ENCODE measurements around the gene ATP7B.
"Not testable (repeated sequence)": the region's sequence is repeated elsewhere in the genome, so short reads cannot be mapped to it uniquely, and the experiment has no call there.

The ATP7B gene

DNA sequence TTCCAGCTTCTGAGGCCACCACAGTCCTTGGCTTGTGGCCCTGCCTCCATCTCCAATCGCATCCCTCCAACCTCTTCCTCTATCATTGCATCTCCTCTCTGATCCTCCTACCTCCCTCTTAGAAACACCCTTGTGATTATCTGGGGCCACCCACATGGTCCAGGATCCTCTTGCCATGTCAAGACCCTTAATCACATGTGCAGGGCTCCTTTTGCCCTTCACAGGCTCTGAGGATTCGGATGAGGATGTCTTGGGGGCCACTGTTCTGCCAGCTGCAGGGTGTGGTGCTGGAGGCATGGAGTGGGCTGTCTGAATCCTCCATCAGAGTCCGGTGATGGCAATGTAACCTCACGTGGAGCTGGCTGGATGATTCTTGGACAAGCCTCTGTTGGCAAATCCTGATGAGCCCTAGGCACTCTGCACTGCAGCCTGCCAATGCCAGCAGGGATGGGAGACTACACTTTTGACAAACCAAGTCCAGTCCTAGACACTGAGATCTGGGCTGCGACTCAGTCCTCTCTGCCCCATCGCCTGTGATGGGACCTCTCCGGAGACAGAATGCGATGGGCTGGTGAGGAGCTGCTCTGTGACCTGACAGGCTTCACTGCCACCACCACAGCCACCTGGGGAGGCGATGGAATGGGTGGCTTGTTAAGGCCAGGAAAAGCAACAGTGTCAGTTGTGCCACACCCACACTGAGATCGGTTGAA is 88.3 kb downstream of the ATP7B start:
- DNase-seq (ENCODE audit: low read depth) = no peak

DNA sequence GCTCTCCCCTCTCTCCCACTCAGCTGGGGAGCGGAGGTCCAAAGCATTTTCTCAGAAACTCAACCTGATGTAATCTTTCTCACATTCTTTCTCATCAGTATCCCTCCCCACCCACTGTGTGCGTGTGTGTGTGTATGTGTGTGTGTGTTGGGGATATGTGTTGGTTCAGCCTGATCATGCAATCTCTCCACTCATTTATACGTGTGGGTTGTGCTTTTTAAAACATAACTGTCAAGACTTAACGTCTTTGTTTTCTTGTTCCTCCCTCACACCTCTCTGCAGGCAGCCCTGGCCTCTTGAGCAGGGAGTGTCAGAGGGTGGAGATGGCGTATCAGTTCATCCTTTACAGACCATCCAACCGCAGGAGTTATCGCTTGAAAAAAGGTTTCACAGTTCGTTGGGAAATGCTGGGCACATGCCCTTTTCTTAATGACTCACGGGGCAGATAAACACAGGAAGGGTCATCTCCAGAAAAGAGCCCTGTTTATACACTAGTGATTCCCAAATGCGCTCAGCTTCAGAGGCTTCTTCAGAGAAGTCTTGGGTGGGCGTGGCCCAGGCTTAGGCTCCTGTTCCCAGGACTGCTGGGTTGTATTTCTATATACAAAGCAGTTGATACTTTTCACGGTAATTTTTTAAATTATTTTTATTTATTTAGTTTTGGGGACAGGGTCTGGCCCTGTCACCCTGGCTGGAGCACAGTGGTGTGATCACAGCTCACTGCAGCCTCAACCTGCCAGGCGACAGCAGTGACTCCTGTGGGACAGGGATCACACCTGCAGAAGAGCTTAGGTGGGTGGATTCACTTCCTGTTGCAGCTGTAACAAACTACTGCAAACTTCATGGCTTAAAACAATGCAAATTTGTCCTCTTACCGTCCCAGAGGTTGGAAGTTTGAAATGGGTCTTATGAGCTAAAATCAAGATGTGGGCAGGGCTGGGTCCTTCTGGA is 89.2 kb downstream of the ATP7B start:
- no peak for DNase-seq (ENCODE audit: low read depth)

DNA sequence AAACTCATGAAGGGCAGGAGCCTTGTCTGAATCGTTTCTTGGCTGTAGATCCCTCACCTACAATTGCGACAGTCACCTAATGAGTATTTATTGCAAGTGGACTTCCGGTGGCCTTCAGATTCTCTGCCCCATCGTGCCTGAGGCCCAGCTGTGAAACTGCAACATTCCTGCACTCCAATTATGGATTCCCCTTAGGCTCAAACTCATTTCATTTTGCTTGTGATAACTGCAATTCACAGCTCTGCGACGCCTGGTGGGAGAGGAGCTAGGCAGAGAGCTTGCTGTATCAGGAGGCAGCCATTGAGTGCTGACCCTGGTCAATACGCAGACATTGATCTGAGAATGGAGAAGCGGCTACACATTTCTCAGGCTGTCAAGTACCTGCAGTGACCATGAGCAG is 90.5 kb downstream of the ATP7B start:
- DNase-seq (ENCODE audit: low read depth) = no peak

DNA sequence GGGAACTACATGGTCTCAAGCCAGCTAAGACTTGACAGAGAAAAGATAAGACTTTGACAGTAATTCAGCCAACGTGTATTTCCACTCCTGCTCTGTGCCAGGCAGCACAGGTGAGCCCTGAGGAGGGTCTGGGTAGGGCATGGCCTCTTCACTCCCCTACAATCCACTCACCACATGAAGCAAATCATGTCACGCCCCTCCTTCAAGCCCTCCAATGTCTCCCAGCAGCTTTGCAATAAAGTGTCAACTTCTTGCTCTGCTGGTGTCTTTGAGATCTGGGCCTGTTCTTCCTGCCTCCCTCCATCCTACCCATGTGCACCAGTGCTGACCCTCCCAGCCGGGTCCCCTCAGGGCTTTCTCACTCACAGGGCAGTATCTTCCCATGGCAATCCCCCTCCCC is 91.0 kb downstream of the ATP7B start:
- no peak for DNase-seq (ENCODE audit: low read depth)

DNA sequence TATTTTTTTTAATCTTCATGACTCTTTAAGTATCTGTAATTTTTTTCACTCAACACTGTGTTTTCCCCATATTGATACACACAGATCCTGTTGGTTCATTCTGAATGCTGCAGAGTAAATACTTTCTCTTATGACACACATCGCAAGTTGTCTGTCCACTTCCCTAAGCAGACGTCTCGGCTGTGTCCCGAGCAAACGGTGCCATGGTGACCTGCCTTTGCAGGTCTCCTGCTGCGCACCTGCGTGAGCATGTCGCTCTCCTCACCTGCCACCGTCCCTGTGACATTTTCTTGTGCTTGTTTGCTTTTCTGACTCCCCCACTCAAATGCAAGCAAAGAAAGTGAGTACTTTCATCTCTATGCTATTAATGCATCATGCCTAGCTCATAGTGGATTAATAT is 91.7 kb downstream of the ATP7B start:
- DNase-seq (ENCODE audit: low read depth) = no peak

DNA sequence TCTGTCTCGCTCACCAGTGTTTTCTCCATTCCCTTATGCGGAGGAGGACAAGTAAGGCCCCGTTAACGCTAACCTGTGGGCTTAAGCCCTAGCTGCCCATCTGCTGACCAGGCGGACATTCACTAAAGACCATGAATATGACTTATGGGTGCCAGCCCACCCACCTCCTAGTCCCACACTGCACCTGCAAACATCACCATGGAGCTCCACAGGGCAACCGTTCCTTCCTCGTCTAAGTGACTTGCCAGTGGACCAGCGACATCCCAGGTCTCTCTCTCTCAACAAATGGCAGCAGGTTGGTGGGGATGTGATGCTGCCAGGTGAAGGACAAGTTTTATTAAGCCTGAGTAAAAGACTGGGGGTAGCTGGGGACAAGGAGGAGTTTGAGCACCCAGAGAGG is 94.3 kb downstream of the ATP7B start:
- DNase-seq (ENCODE audit: low read depth) = no peak

DNA sequence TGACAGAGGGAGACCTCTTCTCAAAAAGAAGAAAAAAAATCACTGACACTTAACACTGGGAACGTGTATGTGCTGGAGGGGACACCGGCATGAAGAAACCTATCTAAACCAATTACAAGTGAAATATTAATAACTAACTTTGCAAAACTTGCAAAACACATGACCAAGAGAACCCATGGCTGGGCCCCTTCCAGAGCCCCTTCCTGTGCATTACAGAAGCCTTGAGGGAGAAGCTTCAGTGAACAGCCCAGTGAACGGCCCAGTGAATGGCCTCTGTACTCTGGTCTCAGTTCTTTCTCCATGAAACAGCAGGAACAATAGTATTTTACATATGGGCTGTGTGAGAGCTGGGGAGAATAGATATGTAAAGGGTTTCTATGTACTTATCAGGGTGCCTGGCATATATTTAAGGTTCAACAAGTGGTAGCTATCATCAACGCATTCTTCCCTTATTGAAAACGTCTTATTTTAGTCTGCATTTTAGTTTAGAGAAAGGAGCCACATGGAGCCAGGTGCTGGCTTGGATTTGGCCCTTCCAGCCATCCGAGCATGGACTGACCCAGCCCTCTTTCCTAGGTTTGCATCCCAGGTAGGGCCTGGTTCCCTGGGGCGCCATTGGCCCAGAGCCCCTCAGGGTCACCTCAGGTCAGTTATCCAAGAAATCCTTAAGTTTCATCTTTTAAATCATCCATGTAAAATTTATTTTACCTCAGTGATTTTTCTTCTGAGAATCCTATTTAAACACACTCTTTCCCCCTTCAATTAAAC is 95.0 kb downstream of the ATP7B start:
- DNase-seq (ENCODE audit: low read depth) = no peak

DNA sequence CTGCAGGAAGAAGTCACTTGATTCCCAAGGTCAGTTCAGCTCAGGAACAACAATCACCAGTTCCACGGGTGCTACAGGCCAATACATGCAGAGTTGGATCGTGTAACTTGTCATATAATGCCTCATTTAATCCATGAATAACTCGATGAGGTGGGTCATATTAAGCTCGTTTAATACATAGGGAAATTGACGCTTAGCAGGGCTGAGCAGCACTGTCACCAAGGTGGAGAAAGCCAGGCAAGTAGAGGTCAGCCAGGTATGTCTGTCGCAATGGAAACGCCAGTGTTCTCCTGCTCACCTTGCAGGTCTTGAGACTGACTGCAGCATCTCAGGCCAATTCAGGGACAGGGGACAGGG is 97.1 kb downstream of the ATP7B start:
- no peak for DNase-seq (ENCODE audit: low read depth)

DNA sequence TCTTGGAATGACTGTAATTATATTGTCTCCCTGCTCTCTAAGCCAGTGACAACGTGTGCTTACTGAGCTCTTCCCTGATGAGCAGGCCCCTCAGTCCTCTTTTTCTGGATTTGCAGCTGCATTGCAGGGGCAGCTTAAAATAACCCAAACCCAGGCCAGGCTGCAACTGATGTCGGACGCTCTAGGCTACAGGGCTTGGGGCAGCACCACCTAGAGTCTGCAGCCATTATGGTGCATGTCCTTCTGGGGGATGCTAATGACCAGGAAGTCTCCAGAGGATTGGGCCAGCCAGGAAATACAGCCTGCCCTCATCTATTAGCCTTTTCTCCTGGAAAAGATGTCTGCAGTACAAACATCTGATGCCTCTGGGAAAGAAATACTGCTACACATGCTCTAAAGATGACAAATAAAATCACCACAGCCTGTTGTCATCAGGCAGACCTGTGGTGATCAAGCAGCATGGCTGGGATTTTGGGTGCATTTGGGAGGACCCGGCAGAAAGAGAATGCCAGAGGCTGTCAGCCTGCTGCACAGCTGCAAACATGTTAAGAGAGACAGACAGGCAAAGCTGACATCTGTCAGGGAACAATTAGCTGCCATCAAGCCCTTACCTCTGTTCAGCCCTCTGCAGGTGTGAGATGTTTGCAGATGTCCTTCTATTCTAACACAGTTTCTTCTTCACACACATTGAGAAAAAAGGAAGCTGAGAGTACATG is 97.7 kb downstream of the ATP7B start:
- DNase-seq (ENCODE audit: low read depth) = no peak

DNA sequence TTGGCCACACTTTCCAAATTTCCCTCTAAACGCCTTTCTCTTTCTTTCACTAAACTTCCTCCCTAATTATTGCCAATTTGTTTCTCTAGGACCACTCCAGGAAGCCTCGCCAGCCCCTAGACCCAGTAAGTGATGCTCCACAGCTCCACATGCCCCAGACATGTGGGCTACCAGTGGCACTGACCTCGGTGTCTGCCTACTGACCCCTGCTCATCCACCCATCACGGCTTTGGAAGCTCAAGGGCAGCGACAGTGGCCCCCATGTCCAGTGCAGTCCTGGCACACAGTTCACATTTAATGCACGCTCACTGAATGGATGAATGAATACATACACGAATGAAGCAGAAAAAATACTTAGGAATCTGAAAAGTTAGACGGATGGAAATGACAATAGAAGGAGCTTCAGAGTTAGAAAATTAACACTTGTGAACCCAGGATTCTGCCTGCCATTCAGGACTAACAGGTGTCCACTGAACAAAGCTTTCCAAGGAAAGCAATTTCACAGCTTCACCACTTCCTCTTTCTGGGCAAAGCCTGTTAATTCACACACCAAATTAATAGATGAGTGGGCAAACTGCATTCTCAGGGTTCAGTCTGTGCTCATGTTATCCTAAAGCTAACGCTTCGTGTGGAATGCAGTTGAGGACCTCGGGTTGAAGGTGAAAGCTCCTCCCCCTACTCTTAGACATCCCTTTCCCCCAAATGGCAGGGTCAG is 98.6 kb downstream of the ATP7B start:
- DNase-seq (ENCODE audit: low read depth) = no peak

DNA sequence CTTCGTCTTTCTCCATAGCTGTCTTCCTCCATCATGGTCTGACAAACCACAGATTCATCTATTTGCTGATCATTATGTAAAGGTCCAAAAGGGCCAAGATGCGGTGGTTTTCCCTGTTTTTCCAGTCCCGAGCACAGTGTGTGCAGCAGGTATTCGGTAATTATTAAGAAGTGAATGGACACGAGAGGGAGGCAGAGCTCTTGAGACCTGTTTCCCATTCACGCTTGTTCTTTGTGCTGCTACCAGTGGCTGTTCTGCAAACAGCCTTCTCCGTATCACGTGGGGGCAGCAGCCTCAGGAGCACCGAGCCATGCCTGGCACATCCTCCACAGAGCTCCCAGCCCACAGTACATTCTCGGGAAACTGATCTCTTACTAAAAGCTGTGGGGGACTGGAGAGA is 99.2 kb downstream of the ATP7B start:
- DNase-seq (ENCODE audit: low read depth) = no peak

DNA sequence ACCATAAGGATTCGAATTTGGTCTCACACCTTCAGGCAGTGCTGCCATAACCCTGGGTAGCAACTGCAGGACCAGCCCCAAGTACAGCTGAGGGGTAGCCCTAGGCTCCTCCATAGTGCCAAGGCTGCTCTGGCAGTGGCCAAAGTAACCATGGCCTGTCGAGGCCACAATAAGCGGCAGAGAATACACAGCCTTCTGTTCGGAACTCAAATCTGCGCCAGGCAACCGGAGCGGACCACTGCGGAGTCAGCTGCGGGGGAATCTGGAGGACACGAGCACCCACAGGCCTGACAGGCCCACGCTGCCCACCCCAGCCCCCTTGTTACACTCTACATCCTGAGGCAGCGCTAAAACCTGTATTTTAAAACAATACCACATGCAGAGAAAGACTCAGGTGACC is 100.7 kb downstream of the ATP7B start:
- no peak for DNase-seq (ENCODE audit: low read depth)

DNA sequence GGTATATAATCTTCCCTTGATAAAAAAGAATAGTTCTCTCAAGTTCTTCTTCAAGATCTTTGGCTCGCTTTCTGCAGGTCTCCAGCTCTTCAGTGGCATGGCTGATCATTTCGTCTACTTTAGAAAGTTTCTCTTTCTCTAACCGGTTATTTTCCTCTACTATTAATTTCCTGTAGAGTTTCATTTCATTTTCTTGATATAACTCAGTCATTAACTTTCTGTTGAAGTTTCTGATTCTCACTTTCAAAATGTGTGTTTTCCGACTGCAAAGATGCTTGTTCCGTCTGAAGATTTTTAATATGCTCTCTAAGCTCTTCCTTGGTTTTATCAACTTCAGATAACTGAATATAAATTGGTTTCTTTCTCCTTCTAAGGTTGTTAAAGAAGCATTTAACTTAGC is 102.0 kb downstream of the ATP7B start:
- DNase-seq (ENCODE audit: low read depth) = not testable (repeated sequence)

DNA sequence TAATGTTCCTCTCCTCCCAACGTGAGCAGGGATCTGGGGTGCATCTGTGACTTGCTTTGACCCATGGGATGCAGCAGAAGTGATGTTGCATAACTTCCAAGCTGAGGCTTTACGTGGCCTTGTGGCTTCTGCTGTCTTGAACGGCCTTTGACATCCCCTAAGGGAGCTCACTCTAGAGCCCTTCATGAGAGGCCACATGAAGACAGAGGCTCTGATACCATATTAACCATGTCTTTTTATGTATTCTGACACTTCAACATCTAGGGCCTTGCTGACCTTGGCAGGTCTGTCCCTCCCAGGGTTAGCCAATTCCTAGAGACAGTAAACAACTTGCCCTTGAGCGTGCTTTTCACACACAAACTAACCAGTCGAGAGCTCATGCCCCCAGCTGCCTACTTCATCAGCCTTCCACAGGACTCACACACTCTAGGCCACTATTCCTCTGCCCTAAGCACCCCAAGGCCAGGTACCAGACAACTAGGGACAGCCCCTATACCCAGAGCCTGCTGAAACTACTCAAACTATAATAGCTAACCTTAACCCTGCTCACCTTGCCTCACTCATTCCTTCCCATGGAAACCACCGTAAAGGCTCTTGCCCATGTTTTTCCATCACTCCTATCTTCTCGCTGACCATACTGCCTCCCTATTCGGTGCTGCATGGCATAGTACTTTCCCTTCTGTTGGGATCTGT is 104.1 kb downstream of the ATP7B start:
- no peak for DNase-seq (ENCODE audit: low read depth)

DNA sequence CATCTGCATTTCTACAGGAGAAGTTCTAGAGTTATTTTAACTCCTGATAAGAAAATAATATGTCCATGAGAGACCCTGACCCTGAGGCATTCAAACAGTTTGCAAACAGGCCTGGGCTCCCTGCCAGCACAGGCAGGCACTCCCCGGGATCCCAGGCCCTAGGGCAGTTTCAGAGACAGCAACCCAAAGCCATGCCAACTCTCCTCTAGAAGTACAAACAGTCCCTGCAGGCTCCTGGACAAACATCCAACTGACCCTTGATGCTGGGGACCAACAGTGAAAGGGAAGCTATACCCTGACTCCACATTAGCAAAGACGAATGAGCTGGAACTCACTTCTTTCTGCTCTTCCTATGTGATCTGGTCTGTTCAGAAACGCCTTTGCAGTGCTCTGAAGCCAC is 104.7 kb downstream of the ATP7B start:
- no peak for DNase-seq (ENCODE audit: low read depth)

DNA sequence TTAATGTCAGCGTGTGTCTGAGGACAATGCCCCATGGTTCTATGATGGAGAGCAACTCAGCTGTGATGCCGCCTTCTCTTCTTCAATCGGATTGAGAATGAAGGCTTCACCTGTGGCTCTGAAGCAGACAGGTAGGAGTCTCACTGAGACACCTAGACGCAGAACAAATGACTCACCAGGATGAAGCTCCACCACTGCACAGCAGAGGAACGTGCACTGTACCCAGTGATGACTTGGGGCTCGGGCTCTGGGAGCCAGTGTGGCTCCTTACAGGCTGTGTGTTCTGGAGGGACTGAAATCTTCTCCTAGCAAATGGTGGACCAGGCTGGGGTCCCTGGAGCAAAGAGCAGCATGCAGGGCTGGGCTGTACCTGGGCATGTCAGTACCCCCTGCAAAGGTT is 105.5 kb downstream of the ATP7B start:
- no peak for DNase-seq (ENCODE audit: low read depth)

DNA sequence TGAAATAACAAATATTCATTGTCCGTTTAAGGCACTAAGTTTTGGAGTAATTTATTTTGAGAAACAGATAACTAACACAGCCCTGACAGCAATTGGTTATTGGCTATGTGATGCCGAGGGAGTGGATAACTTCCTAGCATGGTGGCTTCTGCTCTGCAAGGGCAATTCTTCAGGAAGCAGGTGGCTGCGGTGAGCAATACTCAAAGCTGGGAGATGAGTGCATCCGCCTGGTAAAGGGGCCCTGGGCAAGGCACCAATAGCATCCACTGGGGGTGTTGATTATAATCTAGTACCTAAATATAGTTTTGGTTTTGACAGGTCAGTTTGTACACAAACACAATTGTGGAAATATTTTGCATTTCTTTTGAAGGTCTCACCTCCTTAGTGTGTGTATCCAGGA is 108.5 kb downstream of the ATP7B start:
- DNase-seq (ENCODE audit: low read depth) = no peak

DNA sequence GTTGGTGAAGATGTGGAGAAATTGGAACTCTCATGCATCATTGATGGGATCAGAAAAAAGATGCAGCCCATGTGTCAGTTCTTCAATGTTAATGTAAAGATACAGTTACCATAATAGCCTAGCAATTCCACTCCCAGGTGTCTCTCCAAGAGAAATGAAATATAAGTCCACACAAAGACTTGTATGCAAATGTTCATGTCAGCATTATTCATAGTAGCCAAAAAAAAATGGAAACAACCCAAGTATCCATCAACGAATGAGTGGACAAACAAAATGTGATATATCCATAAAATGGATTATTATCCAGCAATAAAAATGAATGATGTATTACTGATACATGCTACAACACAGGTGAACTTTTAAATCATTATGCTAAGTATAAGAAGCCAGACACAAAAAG is 110.8 kb downstream of the ATP7B start:
- no peak for DNase-seq (ENCODE audit: low read depth)

DNA sequence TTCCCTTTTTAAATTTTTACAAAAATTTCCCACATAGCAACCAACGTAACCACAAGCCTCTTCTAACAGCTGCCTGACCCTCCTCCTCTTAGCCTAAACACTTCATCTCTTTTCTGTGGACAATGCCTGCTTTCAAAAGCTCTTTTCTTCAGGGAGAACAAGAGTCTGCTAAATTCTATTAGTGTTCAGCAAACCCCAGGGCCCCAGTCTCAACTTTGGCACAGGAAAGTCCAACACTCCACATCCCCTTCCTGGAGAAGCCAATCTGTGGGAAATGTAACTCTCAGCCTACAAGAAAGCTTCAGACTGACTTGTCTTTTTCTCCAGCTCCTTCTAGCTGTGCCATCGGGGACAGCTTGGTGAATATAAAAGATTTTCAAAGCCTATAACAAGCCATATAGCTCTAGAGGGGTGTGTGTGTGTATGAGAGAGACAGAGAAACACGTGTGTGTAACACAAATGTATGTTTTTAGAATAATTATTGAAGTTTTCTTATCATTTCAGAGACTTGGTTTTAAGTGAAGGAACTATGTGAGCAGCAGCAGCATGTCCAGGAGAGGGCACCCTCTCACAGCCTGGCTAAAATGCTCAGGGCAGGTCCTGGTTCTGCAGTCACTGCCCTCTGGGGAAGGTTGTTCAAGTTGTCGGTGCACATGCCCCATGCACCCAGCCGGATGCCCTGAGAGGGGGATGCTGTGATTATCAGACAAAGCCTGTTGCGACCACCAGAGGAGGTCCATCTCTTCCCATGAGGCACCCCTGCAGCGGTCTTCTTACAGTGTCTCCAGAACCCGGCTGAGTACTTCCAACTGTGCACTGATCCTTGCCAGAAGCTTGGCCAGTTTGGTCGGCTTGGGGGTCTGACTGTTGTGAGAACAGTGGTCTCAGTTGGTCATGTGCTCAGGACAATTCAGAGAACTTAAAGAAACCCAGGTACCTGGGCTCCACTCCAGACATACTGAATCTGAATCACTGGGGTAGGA is 115.1 kb downstream of the ATP7B start:
- no peak for DNase-seq (ENCODE audit: low read depth)

DNA sequence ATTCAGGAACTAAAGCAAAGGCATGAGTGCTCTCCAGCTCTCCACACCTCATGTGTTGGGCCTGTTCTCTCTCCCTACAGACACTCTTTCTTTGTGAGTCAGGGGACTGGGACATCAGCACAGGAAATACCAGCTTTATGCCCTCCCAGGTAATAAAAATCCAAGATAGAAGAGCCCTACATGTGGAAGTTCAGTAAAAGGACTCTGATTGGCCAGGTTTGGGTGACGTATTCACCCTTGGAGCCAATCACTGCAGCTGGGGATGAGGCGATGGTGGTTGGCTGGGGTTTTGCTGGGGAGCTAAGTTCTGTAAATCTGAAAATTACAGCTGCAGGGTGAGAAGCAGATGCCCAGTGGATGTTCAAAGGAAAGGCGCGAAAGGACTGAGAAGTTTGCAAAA is 117.0 kb downstream of the ATP7B start:
- DNase-seq (ENCODE audit: low read depth) = no peak
